ENCODE results near the gene POU2F1.

The POU2F1 gene

DNA sequence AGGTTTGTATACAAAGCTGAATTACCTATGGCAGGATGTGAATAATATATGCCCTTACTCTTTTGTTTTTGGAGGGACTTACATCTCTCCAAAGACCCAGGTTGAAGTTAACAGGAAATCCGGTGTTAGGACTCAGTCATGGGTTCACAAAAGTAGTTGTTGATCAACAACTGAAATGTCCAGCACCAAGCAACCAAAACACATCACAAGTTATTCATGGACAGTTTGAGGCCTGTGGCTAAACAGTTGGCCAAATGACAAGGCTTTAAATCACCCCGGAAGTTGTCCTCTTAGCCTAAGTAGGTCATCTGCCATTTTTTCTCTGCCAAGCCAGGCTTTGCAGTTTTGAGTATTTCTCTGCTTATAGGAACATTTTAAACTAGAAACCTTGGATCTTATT, 207.7 kb downstream of the POU2F1 start:
- no peak for DNase-seq

DNA sequence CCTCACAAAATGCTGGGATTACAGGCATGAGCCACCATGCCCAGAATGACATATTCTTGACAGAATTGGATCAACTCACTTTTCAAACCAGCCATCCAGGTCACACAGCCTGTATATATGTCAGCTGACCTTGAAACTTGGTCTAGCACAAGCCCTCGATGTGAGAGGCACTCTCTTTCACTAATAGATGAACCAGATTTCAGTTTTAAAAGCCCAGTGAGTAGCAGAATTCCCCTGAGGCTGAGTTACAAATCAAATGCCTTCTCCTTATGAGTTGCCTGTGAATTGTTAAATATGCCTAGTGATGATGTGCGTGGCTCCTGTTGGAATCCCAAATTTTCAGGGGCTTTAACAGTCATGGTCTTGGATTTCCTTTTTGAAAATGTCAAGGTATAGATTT, 208.9 kb downstream of the POU2F1 start:
- no peak for DNase-seq

DNA sequence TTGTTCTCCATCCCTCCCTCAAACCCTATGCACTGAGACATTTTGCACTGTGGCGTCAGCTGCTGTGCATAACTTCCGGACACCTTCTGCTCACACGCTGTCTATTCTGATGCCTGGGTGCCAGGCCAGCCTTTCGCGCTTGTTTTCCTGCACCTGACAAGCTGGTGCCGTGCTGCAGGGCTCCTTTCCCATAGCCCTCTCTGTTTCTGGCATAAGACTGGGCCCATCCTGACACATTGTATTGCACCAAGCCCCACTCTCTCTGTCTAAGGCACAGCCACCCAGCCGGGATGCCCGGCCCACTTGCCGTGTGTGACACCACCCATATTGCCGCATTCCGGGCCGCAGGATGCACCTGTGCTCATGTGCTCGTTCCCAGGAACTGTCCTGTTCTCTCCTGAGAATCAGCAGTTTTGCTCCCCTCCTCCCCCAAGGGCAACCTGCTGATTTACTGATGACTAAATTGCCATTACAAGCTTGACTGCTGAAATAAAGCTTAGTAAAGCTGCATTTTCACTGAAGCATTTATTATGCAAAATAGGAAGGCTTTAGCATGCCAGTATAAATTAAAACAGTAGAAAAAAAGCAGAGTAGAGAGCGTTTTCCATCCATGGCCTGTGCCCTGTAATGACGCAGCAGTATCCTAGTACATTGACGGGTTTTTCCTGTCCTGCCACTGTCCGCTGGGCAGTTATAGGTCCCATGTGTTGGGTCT, 209.6 kb downstream of the POU2F1 start:
- DNase-seq = no peak

DNA sequence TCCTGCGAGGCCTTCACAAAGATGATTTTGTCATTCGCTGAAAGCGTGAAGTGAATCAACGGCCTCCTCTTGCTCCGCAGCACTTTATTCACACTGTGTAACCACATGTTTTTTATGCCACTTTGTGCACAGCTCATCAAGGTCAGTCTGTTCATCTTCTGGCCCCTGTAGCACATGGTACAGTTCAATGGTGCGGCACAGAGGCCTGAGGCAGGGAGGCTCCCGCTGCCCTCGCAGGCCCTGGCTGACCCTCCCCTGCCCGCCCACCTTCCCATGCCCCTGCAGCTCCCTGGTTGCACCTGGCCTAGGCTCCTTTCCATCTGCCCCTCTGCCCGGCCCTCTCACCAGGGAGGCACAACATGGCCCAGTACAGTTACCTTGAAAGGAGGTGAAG, 210.2 kb downstream of the POU2F1 start:
- no peak for DNase-seq

DNA sequence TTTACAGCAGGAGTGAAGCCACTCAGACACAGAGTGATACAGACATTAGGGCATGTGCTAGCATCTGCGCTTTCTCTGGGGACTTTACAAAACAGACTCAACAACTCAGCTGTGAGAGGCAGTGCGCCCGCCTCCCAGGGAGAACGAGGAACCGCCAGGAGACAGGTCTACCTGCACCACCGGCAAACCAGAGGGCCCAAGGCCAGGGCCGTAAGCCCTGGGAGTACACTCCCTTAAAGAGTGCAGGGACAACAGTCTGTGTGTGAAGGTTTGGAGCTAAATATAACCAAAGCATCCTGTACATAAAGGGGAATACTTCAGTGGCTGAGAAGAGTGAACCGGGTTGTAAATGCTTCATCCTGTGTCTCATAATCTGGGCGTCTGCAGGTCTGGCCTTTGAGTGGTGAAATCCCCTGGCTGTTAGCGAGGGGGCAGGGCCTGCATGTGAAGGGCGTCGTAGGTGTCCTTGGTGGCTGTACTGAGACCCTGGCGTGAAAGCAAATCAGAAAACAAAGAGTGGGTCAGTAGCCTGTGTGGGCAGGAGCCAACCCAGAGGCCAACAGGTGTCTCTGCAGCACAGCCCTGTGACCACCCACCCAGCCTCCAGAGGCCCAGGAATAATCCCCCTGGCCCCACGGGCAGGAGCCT, 210.7 kb downstream of the POU2F1 start:
- DNase-seq = no peak

DNA sequence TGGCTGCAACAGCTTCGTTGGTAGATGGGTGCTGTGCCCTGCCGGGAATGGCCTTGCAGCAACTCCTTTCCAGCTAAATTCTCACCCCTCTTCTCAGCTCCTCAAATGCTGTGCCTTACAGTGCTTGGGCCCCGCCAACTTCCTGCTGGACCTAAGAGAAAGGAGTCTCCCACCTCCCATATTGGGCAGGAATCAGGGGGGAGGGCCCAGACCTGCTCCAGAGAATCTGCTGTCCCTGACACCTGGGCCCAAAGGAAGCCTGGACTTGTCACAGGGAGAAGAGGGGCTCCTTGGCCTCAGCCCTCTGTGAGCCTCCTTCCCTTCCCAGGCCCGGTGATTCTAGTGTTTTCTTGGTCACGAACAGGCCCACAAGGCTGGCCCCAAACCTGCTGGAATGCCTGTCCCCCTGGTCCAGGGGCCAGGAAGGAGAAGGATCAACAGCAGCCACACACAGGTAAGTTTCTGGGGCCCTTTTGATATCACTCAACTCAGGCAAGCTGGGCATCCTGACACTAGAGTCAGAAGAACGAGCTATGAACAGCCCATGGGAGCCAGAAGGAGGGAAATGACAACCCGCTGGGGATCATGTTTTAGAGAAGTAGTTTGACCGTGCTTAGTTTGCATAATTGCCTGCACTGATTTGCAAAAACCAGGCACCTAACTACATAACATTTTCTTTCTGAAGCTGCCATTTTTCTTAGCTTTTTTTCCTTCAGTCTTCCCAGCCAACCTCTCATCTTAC, 211.4 kb downstream of the POU2F1 start:
- DNase-seq = no peak

DNA sequence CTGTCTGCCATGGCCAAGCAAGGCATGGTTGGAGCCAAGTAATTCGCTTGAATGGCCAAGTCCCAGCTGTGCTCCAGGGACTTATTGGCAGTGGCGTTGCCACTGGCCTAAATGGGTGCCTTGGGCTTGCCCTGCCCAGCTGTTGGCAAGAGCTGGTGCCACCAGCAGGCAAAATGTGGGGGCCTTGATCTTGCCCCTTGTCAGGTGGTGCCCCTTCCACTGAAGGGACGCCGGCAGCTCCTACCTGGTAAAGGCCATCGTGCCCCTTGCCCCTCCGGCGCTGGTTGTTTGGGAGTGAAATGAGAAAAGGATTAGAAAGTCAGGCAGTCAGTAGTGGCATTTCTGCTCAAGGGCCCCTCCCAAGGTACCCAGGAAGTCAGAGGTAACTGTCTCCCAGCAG, 212.1 kb downstream of the POU2F1 start:
- no peak for DNase-seq

DNA sequence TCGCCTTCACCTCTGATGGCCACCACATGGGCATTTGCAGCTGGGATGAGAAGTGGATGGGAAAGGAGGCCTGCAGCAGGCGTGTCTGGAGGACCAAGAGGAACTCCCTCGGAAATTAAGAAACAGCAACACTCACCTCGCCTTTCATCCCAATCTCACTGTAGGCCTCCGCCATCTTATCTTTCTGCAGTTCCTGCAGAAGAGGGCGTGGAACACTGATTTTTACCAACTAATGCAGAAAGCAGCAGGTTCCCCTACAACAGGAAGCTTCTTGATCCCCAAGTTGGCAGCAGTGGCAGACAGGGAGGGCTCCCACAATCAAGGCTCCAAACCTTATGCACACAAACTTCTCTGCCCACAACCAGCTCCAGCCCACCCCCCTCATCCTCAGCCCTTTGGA, 213.2 kb downstream of the POU2F1 start:
- no peak for DNase-seq

DNA sequence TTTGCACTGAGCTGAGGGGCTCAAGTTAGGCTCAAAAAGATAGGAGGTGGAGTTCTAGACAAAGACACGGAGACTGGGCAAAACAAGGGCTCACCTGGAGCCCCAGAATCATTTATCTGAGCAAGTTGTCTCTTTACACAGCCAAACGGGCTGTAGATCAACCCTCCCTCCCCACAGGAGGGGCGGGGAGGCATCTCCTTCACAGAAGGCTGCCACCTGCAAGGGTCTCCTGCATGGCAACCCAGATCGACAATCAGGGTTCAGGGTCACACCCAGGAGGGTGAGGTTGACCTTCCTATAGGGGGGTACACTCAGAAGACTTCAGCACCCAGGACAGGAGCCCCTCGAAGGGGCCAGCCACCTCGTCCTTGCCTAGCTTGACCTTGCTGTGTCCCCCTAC, 213.6 kb downstream of the POU2F1 start:
- no peak for DNase-seq

DNA sequence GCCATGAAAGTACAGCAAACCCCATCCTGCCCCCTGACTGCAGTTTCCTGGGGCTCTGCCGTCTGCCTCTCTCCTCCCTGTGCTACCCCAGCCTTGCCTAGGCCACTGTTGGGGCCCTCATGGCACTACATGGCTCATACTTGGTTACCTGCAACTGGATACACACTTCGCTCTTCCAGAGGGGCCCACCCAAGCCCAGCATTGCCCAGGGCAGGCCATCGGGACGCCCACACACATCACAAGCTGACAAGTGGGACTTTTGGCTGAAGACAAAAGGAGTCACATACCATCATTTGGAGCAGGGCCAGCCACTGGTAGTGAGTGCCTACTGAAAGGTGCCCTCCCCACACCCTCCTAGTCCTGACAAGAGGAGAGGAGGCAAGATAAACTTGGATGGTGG, 214.8 kb downstream of the POU2F1 start:
- no peak for DNase-seq

DNA sequence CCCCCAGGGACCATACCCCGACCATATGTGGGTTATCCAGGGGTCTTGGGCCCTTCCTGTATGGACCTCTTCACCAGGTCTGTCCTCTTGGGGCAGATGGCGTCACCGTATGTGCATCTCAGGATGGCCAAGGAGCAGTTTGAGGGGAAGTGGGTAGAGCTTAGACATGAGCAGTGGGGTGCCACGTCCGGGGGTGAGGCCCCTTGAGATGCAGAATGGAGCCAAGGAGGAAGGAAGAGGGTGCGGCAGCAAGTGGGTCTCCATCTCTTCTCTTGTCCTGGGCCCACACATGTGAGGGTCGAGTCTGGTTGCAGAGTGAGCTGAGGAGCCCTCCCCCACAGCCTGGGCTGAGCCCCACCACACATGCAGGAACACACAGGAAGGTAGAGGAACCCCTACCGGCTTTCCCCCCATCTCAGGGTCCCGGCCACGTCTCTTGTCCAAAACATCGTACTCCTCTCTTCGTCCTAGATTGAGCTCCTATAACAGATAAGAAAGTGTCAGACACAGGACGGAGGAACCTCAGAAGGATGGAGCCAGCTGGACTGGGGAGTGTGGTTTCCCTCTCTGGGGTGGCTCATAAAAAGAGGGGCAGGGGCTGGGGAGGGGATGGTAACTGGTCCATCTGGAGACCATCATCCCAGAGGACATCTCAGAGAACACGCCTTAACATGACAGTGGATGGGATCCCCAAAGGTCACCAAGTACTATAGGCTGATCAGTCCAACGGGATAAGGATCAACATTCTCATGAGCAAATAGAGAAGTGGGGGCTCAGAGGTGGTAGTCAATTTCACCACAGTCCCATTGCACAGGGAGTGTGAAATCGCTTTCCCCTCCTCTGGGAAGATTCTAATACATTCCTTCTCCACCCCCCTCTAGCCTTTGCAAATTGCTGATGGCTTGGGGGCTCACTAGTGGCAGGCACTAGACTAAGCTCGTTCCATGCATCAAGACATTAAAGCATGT, 217.8 kb downstream of the POU2F1 start:
- no peak for DNase-seq

DNA sequence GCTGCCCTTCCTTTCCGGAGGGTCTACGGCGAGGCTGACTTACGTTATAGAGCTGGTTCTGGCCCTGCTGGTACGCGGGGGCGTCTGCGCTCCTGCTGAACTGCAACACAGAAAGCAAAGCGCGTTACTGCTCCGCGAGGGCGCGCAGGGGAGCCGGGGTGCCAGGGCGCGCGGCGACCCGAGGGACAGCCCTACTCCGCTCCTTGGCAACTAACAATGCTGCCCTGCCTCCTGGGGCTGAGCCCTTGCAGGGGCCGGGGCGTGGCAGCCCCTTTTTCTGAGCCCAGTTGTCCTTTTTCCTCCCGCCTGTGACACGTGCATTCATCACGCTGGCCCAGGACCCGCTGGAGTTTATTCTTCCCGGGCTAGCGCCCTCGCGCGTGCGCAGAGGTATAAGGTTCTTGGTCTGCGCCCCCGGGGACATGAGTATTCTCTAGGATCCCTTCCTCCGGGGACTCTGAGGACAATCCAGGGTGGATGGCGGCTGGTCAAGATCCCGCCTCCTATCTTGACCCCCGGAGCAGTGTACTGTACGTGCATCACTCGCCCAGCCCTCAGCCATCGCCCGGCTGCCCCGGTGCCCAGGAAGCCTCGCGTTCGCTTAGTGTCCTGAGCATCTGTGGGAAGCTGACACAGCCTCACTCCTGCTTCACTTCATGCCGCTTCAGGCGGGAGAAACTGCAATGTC, 218.8 kb downstream of the POU2F1 start:
- DNase-seq = no peak

DNA sequence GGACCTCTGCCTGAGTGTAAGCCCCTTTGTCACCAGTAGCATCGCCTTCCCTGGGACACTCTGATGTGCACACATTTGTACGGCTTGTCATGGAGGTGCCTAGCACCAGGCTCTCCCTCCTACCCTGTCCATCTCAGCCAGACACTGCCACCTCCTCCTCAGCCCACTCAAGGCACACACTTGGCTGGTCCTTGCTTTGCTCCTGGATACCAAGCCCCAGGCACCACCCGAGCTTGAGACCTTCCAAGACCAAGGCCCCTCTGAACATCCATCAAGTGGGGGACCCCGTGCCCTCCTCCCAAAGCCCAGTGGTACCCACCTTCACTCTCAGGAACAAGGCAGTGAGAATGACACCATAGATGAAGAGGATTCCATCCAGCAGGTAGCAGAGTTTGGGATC, 219.7 kb downstream of the POU2F1 start:
- DNase-seq = no peak

DNA sequence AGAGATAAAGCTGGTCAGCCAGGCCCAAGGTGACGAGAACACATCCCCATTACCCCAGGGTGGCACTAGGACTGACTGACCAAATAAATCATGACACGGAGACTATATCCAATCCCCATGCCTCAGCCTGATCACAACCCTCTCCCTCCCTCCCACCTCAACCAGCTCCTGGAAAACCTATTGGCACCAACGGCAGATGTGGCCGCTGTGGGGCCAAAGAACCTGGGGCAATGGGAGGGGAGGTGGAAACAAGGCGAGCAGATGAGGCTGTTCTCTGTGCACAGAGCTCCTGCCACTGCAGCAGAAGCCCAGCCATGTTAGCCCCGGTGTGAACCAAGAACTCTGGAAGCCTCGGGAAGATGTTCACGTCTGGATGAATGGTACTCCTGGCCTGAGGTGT, 220.1 kb downstream of the POU2F1 start:
- DNase-seq = no peak

DNA sequence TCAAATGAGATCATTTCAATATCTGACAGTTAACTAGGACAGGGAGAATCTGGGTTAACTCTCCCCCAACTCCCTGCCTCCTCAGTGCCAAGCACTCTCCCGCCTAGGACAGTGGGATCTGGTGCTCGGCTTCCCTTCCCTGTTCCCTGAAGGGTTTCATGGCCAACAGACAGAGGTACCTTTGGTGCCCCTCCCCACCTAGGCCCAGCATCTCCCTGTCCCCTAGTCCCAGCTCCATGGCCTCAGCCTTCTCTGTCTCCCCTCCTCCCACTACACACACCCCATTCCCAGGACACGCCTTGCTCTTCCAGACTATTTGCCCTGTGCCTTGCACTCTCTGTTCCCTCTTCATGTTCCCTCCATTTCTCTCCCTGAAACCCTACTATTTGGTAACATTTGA, 220.5 kb downstream of the POU2F1 start:
- no peak for DNase-seq

DNA sequence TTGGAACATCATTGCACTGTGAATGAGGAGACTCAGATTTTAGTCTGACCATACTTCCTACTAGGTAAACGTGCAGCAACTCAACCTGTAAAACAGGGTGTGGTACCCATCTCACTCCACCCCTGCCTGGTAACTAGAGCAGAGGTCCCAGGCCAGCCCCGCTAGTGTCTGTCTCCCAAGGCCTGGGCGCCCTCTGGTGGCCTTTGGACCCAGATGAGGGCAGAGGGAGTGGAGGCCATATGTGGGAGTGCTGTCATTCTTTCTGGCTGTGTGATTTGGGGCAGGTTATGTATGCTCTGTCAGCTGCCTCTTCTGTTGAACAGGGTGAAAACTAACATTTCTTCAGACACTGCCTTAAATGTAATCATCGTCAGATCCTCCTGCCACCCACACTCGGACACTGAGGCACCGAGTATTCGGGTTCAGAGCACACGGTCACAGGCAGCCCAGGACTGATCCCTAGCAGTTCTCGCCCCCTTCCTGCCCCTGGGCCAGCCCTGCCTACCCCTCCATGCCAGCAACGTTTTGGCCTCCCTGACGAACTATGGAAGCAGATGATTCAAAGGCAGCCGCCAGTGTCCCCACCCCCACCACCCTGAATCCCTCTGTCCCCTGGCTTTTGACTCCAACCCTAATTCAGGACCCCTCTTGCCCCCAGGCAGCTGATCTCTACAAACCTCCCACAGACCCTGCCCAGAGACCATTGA, 221.6 kb downstream of the POU2F1 start:
- no peak for DNase-seq

DNA sequence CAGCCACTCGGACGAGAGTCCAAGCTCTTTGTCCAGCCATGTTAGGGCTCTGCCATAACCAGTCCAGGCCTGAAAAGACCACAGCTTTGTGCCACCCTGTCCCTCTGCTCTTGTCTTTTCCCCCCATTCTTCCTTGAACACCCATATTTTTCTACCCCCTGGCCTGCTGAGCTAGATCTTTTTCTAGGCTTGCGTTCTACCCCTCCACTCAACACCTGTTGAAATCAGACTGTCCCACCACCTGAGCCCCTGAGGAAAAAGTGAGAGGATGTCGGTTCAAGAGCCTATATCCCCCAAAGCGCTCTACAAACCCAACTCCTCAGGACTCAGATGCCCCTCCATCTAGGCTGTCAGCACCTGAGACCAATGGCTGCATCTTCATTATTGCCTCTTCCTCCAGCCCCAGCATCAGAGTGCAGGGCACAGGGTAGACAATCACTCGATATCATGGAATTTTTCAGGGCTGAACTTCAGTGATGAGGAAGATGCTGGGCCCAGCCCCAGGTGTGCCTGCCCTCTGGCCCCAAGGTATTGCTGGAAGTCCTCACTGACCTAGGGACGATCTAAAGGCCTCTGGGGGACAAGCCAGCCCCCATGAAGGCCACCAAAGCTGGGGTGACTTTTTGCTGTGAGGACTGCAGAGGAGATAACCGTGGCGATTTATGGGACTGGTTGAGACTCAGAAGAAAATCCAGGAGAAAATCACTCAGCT, 222.3 kb downstream of the POU2F1 start:
- no peak for DNase-seq

DNA sequence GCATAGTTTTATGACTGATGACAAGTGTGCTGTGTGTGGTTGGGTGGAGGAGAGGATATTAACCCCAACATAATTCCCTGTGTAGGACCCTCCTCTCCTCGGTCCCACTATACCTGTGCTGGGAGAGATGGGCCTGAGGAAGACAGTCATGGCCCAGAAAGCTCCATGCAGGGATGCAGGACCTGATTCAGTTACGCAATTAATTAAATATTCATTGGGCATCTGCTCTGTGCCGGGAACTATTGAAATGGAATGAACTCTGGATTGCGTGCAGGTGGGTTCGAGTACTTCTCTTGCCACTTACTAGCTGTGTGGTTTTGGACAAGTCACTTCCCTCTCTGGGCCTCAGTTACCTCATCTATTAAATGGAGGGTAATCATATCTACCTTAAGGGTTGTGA, 223.1 kb downstream of the POU2F1 start:
- DNase-seq = no peak

DNA sequence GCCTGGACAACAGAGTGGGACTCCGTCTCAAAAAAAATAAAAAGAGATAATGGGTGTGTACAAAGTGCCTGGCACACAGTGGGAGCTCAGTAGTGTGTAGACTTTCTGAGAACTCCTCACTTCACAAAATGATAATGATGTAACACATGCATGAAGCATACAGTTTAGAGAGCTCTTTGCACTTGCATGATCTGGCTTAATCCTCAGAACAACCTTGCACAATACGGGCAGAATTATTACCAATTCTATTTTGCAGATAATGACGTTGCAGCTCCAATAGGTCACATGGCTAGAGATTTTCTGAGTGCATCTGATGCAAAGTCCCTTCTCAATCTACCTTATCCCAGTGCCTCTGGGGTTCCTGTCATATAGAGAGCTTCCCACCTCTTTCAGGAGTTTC, 226.3 kb downstream of the POU2F1 start:
- DNase-seq = no peak

DNA sequence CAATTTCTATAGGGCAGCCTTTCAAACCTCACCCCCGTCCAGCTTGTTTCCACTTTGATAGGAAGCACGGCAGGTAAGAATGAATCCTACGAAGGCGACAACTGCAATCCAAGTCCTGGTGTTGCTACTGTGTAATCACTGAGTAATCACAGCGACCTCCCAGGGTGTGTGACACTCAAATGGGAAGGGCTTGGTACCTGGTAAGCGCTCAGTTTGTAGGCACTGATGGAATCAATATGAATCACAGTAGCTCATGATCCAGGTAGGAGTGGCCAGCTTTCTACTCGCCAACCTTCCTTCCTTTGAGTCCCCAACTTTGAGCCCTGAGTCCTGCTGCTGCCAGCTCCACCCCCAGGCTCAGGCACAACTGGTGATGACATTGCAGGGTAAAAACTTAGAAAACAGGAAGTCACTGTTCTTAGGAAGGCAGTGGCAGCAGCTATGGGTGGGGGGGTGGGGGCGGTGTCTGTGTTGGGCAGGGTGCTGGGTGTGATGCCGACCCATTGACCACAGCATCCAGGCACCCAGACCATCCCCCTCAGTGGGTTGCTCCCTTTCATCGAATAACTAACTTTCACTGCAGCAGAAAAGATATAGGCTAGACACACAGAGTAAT, 226.9 kb downstream of the POU2F1 start:
- peak; percentile 52 for DNase-seq

DNA sequence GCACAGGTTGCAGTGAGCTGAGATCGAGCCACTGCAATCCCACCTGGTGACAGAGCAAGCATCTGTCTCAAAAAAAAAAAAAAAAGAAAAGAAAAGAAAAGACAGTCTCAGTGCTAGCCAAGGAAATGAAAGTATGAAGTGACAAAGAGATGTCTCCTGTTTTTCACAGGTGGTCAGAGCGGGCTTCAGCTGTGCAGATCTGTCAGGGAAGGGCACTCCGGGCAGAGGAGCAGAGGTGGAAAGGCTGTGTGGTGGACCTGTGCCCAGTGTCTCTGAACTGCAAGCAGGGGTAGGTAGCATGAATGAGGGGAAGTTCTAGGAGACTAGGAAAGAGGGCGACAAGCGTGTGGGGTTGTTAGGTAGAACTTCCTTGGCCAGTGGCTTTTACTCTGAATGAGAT, 230.2 kb downstream of the POU2F1 start:
- DNase-seq = no peak
